DMS 273 treated with DMSO at 0.1 percent for 48 hours (cell line): Measurements from ENCODE around the gene CACNA1H.
"Not testable (repeated sequence)": the region's sequence is repeated elsewhere in the genome, so short reads cannot be mapped to it uniquely, and the experiment has no call there.

ENCODE experiments used
- DNase-seq: peaks from one replicate; lab custom pipeline; 2025; lab: John Stamatoyannopoulos, UW

The CACNA1H gene

GRCh38 chr16:1255276-1256122 is 102.6 kb downstream of the CACNA1H start, which contains the start of gene TPSD1:
Gene TPSD1 (plus strand): TSS chr16:1256069. CDS start chr16:1256281, 212 bp downstream.
- not testable (repeated sequence) for DNase-seq

- DNase-seq, result not testable (repeated sequence)
These were observed 103.5 kb downstream of the CACNA1H start for GRCh38 chr16:1256296-1256873.

DNA sequence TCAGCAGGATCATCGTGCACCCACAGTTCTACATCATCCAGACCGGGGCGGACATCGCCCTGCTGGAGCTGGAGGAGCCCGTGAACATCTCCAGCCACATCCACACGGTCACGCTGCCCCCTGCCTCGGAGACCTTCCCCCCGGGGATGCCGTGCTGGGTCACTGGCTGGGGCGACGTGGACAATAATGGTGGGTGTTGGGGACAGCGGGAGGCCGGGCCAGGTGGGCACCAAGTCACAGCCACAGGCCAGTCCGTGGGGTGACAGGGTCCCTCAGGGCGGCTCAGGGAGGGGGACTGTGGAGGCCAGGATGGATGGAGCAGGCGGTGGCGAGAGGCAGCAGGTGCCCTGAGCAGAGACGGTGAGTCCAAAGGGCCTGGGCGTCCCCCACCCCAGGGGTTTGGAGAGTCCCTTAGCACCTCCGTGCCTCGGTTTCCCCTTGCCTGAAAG is 104.0 kb downstream of the CACNA1H start:
- DNase-seq, result no peak

DNA sequence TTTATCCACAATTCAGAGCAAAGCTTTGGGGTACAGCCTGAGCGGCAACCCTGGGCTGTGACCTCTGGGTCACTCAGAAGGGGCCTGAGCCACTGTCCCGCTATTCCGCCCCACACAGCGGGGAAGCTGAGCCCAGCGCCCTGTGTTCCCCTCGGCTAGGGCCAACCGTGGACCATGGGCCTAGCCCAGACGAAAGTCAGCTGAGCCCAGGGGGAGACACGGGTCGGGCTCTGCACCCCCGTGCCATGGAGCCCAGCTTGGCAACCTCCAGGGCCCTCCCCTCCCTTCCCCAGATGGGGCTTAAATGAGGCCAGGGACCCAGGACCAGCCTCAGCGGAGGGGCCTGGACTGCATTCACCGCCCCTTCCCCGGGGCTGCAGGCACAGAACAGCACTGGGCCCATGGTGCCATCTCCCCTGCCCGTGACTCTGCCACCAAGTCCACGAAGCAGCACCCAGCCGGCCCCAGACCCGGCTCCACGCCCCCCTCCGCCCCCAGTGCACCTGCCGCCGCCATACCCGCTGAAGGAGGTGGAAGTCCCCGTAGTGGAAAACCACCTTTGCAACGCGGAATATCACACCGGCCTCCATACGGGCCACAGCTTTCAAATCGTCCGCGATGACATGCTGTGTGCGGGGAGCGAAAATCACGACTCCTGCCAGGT is 104.8 kb downstream of the CACNA1H start:
- no peak for DNase-seq

- DNase-seq, result no peak
These were observed 105.3 kb downstream of the CACNA1H start for GRCh38 chr16:1258225-1258600.

DNA sequence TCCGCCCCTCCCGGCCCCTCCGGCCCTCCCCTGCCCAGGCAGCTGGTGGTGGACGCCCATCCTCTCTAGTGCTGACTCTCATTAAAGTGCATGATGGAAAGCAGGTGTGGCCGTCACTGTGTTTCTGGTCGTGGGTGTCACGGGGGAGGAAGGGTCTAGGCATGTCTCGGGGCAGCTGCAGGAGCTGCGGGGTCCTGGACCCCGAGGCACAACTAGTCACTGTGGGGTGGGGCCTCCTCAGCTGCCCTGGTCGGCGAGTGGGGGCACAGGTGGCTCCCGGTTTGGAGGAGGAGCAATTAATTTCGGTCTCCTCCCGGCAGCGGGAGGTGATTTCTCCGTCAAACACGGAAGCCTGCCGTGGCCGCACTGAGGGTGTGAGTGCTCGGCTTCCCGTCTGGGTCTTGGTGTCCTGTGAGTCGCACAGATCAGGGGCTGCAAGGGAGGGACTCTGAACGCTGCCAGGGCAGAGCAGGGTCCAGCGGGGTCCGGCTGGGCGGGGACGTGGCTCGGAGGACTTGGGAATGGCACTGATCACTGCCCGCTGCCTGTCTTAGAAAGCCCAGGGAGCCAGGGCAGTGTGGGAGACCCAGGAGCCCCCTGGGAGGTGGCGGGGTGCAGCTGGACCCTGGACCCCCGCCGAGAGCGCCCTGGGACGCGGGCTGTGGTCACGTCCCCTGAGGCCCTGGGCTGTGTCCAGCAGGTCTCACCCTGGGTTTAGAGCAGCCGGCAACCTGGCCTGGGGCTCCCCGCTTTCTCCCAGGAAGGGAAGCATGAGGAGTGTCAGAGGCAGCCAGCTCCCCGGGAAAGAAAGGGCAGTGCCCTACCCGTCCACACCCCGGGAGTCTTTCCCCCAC is 106.2 kb downstream of the CACNA1H start:
- DNase-seq, result no peak

DNA sequence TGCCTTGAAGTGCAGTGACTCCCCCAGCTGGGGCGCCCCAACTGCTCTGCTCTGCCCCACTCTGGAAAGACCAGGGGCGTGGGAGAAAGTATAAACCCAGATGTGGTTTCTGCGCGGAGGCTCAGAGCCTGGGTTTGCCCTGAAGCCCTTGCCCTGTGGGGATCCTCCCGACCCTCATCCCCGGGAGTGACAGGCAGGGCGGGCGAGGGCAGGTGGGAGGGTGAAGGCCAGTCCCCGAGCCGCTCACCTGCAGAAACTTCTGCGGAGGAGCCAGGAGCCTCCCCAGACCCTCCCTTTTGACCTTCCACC is 106.8 kb downstream of the CACNA1H start:
- DNase-seq, result no peak

DNA sequence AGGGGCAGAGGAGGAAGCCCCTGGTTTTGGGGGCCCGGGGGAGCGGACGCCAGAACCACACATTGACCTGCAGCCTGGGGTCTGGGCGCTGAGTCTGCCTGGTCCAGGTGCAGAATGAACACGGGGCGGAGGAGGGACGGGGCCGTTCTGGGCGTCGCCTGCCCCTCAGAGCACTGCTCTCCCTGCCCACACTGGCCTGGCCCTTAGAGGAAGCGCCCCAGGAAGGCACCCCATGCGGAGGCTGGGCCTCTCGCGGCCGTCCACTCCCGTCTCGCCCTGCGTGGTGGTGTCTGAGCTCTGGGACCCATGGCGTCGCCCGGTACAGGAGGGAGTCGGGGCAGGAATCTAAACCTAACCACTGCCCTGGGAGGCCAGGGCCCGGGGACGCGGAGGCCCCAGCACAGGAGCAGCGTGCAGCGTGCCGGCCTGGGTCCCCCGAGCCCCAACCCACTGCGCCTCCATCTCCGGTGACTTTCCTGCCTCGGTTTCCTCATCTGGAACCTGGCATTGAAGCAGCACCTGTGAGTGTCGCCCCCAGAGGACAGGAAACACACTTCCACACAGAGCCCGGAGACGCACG is 107.3 kb downstream of the CACNA1H start:
- no peak for DNase-seq

DNA sequence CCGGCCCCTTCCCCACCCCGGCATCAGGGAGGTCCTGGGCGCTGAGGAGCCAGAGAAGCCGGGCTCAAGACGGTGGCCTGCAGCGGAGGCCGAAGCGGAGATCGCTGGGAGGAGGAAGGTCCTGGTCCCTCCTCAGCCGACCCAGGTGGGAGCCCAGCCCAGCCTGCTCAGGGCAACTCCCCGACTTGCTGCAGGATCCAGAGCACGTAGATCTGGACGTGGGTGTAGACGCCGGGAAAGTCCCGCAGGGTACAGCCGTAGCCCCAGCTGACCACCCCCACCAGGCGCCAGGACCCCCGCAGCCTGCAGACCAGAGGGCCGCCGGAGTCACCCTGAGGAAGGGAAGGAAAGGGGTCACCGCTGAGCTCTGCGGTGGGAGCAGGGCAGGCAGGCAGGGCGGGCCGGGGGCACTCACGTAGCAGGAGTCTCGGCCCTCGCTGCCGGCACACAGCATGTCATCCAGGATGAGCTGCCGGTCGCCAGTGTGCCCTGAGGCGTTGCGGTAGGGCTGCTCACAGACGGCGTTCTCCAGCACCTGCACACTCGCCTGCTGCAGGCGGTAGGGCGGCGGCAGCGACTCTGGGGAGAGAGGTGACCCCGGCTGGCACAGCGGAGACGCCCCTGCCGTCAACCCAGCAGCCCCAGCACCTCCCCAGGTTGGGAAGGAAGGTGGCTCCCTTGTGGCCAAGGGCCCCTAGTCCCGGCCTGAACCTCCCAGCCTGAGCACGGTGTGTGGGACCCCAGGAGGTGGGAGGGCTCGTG is 108.4 kb downstream of the CACNA1H start:
- DNase-seq, result no peak

DNA sequence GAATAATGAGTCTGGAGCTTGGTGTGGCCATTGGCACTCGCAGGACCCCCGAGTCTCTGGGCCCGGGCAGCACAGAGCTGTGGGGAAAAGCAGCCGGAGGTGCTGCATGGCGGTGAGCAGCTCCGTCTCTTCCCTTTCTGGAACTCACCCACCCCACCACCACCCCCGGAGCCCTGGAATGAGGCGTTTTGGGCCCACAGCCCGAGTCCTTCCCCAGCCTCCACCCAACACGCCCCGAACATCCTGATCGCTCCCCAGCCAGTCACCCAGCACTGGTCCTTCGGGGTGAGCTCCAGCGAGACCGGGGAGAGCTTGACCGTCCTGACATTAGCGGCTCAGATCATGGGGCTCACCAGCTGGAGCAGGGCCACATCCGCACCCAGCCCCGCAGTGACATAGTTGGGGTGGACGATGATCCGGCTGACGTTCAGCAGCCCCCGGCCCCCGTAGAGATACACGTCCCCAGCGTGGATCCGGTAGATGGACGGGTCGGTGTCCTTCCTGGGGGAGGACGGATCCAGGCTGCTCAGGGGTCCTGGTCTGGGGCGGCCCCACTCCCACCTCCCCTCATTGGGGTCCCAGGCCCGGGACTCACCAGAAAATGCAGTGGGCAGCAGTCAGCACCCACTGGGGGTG is 109.4 kb downstream of the CACNA1H start:
- no peak for DNase-seq

DNA sequence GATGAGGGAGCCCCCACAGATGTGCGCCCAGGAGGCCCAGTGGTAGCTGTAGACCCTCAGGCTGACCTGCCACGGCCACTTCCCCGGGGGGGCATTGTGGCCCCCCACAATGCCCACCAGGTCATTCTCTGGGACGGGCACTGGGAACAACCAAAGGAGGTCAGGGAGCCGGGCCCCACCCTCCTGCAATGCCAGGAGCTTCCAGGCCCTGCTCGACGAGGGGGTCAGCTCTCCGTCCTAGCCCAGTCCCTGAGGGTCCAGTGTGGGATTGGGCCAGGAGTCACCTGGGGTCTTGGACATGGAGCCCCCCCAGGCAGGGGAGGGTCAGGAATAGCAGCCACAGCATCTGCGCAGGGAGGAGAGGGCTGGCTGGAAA is 109.9 kb downstream of the CACNA1H start:
- no peak for DNase-seq

- no peak for DNase-seq
These were observed 110.9 kb downstream of the CACNA1H start for GRCh38 chr16:1263591-1264344.

DNA sequence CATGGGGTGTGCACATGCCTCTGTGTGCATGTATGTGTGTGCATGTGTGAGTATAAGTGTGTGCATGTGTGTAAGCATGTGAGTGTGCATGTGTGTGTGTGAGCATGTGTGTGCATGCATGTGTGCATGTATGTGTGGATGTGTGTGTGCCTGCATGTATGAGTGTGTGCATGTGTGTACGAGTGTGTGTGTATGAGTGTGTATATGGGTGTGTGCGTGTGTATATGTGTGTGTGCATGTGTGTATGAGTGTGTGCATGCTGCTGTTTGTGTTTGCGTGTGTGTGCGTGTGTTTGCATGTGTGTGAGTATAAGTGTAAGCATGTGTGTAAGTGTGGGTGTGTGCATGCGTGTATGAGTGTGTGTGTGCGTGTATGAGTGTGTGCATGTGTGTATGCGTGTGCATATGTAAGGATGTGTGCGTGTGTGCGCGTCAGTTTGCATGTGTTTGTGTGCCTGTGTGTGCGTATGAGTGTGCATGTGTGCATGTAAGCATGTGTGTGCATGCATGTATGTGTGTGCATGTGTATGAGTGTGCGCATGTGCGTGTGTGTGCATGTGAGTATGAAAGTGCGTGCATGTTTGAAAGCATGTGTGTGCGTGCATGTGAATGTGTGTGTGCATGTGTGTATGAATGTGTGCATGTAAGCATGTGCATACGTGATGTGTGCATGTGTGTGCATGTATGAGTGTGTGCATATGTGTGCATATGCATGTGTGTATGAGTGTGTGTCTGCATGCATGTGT is 111.6 kb downstream of the CACNA1H start:
- no peak for DNase-seq

DNA sequence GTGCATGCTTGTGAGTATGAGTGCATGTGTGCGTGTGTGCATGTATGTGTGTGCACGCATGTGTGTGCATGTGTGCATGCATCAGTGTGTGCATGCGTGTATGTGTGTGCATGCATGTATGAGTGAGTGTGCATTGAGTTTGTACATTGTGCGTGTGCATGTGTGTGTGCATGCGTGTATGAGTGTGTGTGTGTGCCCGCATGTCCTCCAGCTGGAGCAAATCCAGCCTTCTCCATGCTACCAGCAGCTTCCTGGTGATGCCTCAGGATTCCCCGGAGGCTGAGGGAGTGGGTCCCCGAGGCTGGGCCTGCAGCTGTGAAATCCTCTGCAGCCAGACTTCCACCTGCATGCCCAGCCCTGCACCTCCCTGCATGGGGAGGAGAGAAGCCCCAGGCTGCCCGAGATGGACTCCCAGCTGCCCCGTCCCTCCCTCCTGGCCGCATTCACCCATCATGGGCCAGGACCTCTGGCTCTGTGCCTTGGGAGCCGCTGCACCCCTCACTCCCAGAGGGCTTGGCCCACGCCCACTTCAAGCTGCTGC is 112.3 kb downstream of the CACNA1H start:
- DNase-seq, result no peak

GRCh38 chr16:1265826-1266225 is 112.9 kb downstream of the CACNA1H start:
- no peak for DNase-seq

DNA sequence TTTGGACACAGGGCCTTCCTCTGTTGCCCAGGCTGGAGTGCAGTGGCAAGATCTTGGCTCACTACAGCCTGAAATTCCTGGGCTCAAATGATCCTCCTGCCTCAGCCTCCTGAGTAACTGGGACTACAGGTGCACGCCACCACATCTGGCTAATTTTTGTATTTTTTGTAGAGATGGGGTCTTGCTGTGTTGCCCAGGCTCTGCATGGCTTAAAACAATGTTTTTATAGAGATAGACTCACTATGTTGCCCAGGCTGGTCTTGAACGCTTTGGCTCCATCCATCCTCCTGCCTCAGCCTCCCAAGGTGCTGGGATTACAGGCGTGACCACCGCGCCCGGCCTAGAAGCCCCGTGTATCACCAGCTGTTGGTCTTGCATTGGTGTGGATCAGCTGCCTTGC is 116.5 kb downstream of the CACNA1H start:
- not testable (repeated sequence) for DNase-seq

DNA sequence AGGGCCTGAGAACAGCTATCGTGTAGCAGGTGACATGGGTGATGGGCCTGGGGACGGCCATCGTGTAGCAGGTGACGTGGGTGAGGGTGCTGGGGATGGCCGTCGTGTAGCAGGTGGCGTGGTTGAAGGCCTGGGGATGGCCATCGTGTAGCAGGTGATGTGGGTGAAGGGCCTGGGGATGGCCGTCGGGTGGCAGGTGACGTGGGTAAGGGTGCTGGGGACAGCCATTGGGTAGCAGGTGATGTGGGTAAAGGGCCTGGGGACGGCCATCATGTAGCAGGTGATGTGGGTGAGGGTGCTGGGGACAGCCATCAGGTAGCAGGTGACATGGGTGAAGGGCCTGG is 118.4 kb downstream of the CACNA1H start:
- no peak for DNase-seq
